Measurements from ENCODE around the gene PUS1. TPM values are rescaled to one million over a fixed set of nuclear protein-coding genes. Genes with fewer than 3 reads are reported as not detected.

PUS1 gene
- total RNA-seq, 3 donors from 2014 or later, result 21.0 to 28.3 (median 22.9) TPM

DNA sequence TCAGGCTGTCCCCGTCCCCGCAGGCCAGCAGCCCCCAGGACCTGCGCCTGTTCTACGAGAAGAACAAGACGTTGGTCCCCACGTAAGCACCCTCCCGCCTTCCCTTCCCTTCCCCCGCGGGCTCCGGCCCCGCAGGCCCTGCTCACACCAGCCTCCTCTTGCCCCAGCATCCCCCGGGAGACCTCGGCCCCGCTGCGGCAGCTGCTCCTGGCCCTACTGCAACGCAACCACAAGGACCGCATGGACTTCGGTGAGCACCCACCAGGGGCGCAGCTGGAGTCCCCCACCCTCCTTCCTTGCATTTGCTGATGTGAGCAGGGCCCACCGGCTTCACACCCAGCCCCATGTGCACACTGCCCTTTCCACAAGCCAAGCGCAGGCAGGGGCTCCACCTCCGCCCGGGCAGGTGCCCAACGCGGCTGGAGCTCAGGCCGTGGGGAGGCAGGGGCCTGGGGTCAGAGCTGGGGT, 19.3 kb upstream of the PUS1 start:
- TF ChIP-seq, protein P1, sequence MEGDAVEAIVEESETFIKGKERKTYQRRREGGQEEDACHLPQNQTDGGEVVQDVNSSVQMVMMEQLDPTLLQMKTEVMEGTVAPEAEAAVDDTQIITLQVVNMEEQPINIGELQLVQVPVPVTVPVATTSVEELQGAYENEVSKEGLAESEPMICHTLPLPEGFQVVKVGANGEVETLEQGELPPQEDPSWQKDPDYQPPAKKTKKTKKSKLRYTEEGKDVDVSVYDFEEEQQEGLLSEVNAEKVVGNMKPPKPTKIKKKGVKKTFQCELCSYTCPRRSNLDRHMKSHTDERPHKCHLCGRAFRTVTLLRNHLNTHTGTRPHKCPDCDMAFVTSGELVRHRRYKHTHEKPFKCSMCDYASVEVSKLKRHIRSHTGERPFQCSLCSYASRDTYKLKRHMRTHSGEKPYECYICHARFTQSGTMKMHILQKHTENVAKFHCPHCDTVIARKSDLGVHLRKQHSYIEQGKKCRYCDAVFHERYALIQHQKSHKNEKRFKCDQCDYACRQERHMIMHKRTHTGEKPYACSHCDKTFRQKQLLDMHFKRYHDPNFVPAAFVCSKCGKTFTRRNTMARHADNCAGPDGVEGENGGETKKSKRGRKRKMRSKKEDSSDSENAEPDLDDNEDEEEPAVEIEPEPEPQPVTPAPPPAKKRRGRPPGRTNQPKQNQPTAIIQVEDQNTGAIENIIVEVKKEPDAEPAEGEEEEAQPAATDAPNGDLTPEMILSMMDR (IDR thresholded peaks at IDR 0.05), result no peak
- peaks cover 9% of the 10 kb centered on the region for H3K36me3 ChIP-seq (ENCODE audit: low read depth)
- H3K9me3 ChIP-seq, result no peaks in the 10 kb centered on the region
- no peak for ATAC-seq
- intact Hi-C loops (cut with DNase I, micrococcal nuclease), result no loop called here
- DNase-seq, result no peak
- no peaks in the 10 kb centered on the region for H3K4me1 ChIP-seq (ENCODE audit: low read depth)
- no peak overlapping the region for H3K4me3 ChIP-seq

DNA sequence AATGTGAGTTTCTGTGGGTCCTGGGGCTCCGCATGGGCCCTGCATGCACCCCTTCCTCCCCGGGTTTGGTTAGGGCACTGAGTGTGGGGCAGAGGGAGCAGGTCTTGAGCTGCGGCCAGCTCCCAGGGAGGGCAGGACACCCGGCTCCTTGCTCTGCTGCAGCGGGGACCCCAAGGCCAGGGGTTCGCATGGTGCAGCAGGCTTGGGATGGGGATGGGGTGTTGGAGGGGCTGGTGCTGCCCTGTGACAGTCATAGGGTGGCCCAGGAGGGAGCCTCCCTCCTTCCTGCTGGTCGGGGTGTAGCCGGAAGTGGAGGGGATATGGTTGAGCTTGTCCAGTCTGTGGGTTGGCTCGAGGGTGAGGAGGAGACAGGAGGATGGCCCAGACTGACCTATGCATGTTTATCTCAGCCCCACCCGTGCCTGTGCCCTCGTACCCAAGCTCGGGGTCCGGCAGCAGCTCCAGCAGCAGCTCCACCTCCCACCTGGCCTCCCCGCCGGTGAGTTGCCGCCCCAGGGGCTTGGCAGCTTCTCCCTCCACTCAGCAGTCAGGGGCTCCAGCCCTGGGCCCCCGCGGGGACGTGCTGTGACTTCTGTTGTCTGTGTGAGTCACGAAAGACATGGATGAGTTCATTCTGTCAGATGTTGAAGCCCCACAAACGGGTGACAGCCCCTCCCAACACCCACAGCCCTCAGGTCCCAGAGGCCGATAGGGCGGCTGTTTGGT, 18.6 kb upstream of the PUS1 start:
- H3K4me3 ChIP-seq, result no peak overlapping the region
- peaks cover 9% of the 10 kb centered on the region for H3K36me3 ChIP-seq (ENCODE audit: low read depth)
- no peaks in the 10 kb centered on the region for H3K9me3 ChIP-seq
- DNase-seq, result no peak
- intact Hi-C loops (cut with DNase I, micrococcal nuclease), result no loop called here
- no peaks in the 10 kb centered on the region for H3K4me1 ChIP-seq (ENCODE audit: low read depth)
- TF ChIP-seq, protein P1 (IDR thresholded peaks at IDR 0.05), result no peak
- ATAC-seq, result no peak

DNA sequence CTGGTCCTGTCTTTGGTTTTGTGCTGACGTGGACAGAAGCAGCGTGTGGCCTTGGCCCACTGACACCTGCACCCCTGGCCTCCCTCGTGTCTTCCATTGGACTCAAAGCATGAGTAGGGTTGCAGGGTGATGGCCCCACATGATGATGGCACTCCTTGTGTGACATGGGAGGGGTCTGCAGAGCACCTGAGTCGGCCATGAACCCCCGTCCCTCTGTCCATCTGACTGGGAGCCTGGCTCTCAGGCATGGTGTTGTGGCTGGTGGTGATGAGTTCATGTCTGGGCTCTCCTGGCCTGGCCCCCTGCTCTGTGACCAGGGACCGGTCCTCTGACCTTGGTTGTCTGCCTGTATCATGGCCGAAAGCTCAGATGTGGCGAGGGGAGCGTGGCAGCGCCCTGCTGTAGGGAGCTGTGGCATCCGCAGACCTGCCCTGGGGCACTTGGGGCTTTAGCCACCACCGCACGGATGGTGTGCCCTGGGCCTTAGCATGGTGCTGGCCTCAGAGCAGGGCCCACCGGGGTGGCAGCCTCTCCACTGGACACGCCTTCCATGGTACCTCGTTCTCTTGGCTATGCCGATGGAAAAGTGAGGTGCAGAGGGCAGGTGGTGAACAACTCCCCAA, 17.9 kb upstream of the PUS1 start:
- intact Hi-C loops (cut with DNase I, micrococcal nuclease), result no loop called here
- Histone ChIP-seq H3K9me3 (no peaks in the 10 kb centered on the region), H3K36me3 (ENCODE audit: low read depth) (peaks cover 9% of the 10 kb centered on the region), H3K4me3 (no peak overlapping the region), H3K4me1 (ENCODE audit: low read depth) (no peaks in the 10 kb centered on the region)
- no peak for ATAC-seq
- no peak for DNase-seq
- TF ChIP-seq, protein P1 (IDR thresholded peaks at IDR 0.05), result no peak

DNA sequence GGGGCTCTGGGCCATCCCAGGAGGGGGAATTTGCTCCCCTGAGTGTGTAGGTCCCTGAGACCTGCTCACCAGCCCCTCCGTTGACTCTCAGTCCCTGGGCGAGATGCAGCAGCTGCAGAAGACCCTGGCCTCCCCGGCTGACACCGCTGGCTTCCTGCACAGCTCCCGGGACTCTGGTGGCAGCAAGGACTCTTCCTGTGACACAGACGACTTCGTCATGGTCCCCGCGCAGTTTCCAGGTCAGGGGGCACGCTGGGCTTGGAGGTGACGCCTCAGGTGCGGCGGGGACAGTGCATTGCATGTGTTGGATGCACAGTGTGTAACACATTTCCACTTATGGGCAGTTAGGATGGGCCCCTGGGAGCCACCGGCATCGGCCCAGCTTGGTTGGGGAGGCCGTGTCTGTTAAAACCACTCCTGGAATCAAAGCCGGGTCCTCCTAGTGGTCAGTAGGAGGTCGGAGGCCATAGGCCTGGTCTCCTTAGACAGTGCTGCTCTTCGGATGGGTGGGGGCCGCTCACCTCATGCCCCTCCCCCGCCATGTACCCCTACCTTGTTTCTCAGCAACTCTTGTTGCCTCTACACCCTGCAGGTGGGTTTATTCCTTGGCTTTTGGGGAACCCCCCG, 17.1 kb upstream of the PUS1 start:
- peaks cover 9% of the 10 kb centered on the region for H3K36me3 ChIP-seq (ENCODE audit: low read depth)

DNA sequence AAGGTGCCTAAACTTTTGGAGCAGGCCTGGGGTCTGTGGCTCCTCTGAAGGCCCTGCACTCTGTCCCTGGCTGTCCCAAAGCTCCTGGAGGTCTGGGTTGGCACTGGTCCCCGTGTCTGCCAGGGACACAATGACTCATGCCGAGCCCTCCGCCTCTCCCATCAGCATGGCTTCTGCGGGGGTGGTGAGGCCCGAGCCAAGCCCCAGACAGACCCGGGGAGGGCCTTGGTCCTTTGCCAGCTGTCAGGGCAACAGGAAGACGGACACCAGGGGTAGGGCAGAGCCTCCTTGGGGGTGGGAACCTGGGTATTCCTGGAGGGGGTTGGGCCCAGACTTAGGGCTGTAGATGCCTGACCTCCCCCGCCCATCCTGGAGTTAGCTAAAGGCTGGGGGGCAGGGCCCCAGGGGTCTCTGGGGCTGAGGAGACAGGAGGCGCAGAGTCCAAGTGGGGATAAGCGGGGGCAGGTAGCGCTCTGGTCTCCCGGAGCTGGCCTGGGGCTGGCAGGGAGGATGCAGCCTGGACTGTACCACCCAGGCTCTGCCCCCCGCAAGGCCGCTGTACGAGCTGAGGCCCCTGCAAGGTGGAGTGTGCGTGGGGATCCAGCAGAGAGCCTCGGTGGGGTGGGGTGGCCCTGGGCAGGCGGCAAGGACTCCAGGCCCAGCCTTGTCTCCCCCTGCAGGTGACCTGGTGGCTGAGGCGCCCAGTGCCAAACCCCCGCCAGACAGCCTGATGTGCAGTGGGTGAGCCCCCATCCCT, 16.4 kb upstream of the PUS1 start:
- H3K4me3 ChIP-seq, result no peak overlapping the region
- ATAC-seq, result no peak

More for the DNA sequence above, 17.1 kb upstream of the PUS1 start:
- TF ChIP-seq, protein P1 (IDR thresholded peaks at IDR 0.05), result no peak
- no peaks in the 10 kb centered on the region for H3K4me1 ChIP-seq (ENCODE audit: low read depth)
- no peaks in the 10 kb centered on the region for H3K9me3 ChIP-seq
- no peak for DNase-seq
- no peak overlapping the region for H3K4me3 ChIP-seq
- intact Hi-C loops (cut with DNase I, micrococcal nuclease), result no loop called here
- no peak for ATAC-seq

More for the DNA sequence above, 16.4 kb upstream of the PUS1 start:
- DNase-seq, result no peak
- intact Hi-C loops (cut with DNase I, micrococcal nuclease), result no loop called here
- no peaks in the 10 kb centered on the region for H3K9me3 ChIP-seq
- TF ChIP-seq, protein P1 (IDR thresholded peaks at IDR 0.05), result no peak
- H3K4me1 ChIP-seq (ENCODE audit: low read depth), result no peaks in the 10 kb centered on the region
- peaks cover 9% of the 10 kb centered on the region for H3K36me3 ChIP-seq (ENCODE audit: low read depth)

All from mucosa of descending colon (tissue), 3 donors.